Lower lobe of right lung (tissue), 2 donors: ENCODE results near the gene NADSYN1. TPM values are rescaled to one million over a fixed set of nuclear protein-coding genes. Genes with fewer than 3 reads are reported as not detected.
A peak's percentile ranks its signal among the peaks of the same experiment; 100 is the strongest.

ENCODE experiments used
- ATAC-seq, 2 donors: fragments of 200-7000 bp; cut with Tn5 transposase; one replicate each; pipeline ENCODE4 v1.9.1; 2020 to 2022; ENCODE audit warnings: mild to moderate bottlenecking in 2 of 2, moderate library complexity in 2 of 2
- DNase-seq: peaks from one replicate; pipeline ENCODE4 v3.0.0-alpha.2; 2020
- H3K27ac ChIP-seq: fragments of 200-600 bp; one replicate; pipeline ENCODE4 v1.8.0; 2022
- H3K27me3 ChIP-seq: fragments of 200-600 bp; one replicate; pipeline ENCODE4 v1.8.0; 2022; ENCODE audit warnings: low read depth
- H3K36me3 ChIP-seq: fragments of 200-600 bp; one replicate; pipeline ENCODE4 v1.8.0; 2022; ENCODE audit warnings: mild to moderate bottlenecking
- H3K4me1 ChIP-seq: fragments of 200-600 bp; one replicate; pipeline ENCODE4 v1.8.0; 2022
- H3K4me3 ChIP-seq: fragments of 200-600 bp; one replicate; pipeline ENCODE4 v1.8.0; 2022; ENCODE audit warnings: mild to moderate bottlenecking
- H3K9me3 ChIP-seq: fragments of 200-600 bp; one replicate; pipeline ENCODE4 v1.8.0; 2022
- CTCF ChIP-seq: fragments of 200-600 bp; IDR thresholded peaks from one replicate; pipeline ENCODE4 v1.8.0; 2022; ENCODE audit warnings: antibody characterized with exemption, mild to moderate bottlenecking
- intact Hi-C: fragments of 100-400 bp; cut with DNase I; formaldehyde crosslinking; loops from one replicate; pipeline ENCODE4 v1.11.0; 2022
- long read RNA-seq: library from polyadenylated mRNA; unstranded; transcript quantifications from one replicate; pipeline ENCODE4 v2.0.0, GENCODE V29; 2021
- total RNA-seq: library from RNA; stranded (reverse); fragmentation: NEBNext Ultra II Directional; extraction: Animal tissue kit (Norgen Biotek cat#: 25700); gene quantifications from one replicate; pipeline ENCODE4 v1.2.1, GENCODE V29; 2021
- donor health status: DM: no; HTN: yes; CAD: no; lungs with severe emphysema.

NADSYN1 gene
- 95.0 TPM for total RNA-seq
- long read RNA-seq, transcript NADSYN1-201 (21 exons, 2,773 nt), result major isoform, 53 of 82 reads
- long read RNA-seq, partial matches to known transcripts, result 10 of 82 reads
- long read RNA-seq, other reads (novel, unspliced or antisense), result 12 of 82 reads

GRCh38 chr11:71453037-71453917, at the start of gene NADSYN1:
NADSYN1 (plus strand) TSS chr11:71453203; CDS start chr11:71453297, 94 bp downstream.
- Histone ChIP-seq H3K4me3 (peak within 1 kb of the TSS; percentile 98), H3K27me3 (no peaks in the 10 kb centered on the region), H3K4me1 (peaks cover 41% of the 10 kb centered on the region), H3K36me3 (peaks cover 35% of the 10 kb centered on the region), H3K9me3 (no peaks in the 10 kb centered on the region), H3K27ac (peak within 1 kb of the TSS; percentile 89)
- DNase-seq (peak; percentile 98), ATAC-seq (peak; percentile 94 to 96)
- intact Hi-C loops, result no loop called here
- no peak for TF ChIP-seq CTCF

GRCh38 chr11:71404209-71404608, 48.8 kb upstream of the NADSYN1 start:
- DNase-seq (no peak), ATAC-seq (no peak)
- Histone ChIP-seq H3K36me3 (no peaks in the 10 kb centered on the region), H3K27ac (no peak overlapping the region), H3K9me3 (no peaks in the 10 kb centered on the region), H3K27me3 (no peaks in the 10 kb centered on the region), H3K4me1 (no peaks in the 10 kb centered on the region), H3K4me3 (no peak overlapping the region)
- intact Hi-C loops, result no loop called here
- no peak for TF ChIP-seq CTCF

GRCh38 chr11:71406681-71407080, 46.3 kb upstream of the NADSYN1 start:
- ATAC-seq (no peak), DNase-seq (no peak)
- intact Hi-C loops, result no loop called here
- no peaks in the 10 kb centered on the region for H3K27me3 ChIP-seq
- no peak for TF ChIP-seq CTCF
- no peaks in the 10 kb centered on the region for H3K9me3 ChIP-seq
- H3K4me1 ChIP-seq, result no peaks in the 10 kb centered on the region
- no peak overlapping the region for H3K4me3 ChIP-seq
- H3K27ac ChIP-seq, result no peak overlapping the region
- H3K36me3 ChIP-seq, result no peaks in the 10 kb centered on the region

- Histone ChIP-seq H3K4me3 (no peak overlapping the region), H3K4me1 (no peaks in the 10 kb centered on the region), H3K27me3 (no peaks in the 10 kb centered on the region), H3K27ac (no peak overlapping the region), H3K36me3 (no peaks in the 10 kb centered on the region), H3K9me3 (no peaks in the 10 kb centered on the region)
- ATAC-seq (no peak), DNase-seq (no peak)
- intact Hi-C loops, result no loop called here
- no peak for TF ChIP-seq CTCF
Observed at GRCh38 chr11:71407356-71407755, 45.6 kb upstream of the NADSYN1 start.

GRCh38 chr11:71408826-71409225, 44.2 kb upstream of the NADSYN1 start:
- intact Hi-C loops, result no loop called here
- DNase-seq, result no peak
- ATAC-seq, result no peak
- H3K4me1 ChIP-seq, result no peaks in the 10 kb centered on the region
- H3K27ac ChIP-seq, result no peak overlapping the region
- H3K9me3 ChIP-seq, result no peaks in the 10 kb centered on the region
- H3K27me3 ChIP-seq, result no peaks in the 10 kb centered on the region
- H3K4me3 ChIP-seq, result no peak overlapping the region
- TF ChIP-seq CTCF, result no peak
- no peaks in the 10 kb centered on the region for H3K36me3 ChIP-seq
